Measurements from ENCODE around the gene BACE1.
"Not testable (repeated sequence)": the region's sequence is repeated elsewhere in the genome, so short reads cannot be mapped to it uniquely, and the experiment has no call there.

BACE1 gene

GRCh38 chr11:117273550-117274289 is 42.3 kb downstream of the BACE1 start:
- DNase-seq (ENCODE audit: low spot score), result no peak

DNA sequence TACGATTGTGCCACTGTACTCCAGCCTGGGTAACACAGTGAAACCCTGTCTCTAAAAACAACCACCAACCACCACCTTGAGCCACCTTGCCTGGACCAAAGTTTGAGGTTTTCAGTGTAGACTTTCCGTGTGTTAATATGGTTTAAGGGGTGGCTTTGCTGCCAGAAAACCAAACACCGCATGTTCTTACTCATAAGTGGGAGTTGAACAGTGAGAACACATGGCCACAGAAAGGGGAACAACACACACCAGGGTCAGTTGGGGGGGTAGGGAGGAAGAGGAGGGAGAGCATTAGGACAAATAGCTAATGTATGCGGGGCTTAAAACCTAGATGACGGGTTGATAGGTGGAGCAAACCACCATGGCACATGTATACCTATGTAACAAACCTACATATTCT is 43.9 kb downstream of the BACE1 start:
- not testable (repeated sequence) for DNase-seq (ENCODE audit: low spot score)

- DNase-seq (ENCODE audit: low spot score), result peak; percentile 56
Measured at GRCh38 chr11:117271208-117271607, 44.8 kb downstream of the BACE1 start.

GRCh38 chr11:117269856-117270255 is 46.2 kb downstream of the BACE1 start:
- DNase-seq (ENCODE audit: low spot score), result no peak

- no peak for DNase-seq (ENCODE audit: low spot score)
Measured at GRCh38 chr11:117265745-117266144, 50.3 kb downstream of the BACE1 start.

DNA sequence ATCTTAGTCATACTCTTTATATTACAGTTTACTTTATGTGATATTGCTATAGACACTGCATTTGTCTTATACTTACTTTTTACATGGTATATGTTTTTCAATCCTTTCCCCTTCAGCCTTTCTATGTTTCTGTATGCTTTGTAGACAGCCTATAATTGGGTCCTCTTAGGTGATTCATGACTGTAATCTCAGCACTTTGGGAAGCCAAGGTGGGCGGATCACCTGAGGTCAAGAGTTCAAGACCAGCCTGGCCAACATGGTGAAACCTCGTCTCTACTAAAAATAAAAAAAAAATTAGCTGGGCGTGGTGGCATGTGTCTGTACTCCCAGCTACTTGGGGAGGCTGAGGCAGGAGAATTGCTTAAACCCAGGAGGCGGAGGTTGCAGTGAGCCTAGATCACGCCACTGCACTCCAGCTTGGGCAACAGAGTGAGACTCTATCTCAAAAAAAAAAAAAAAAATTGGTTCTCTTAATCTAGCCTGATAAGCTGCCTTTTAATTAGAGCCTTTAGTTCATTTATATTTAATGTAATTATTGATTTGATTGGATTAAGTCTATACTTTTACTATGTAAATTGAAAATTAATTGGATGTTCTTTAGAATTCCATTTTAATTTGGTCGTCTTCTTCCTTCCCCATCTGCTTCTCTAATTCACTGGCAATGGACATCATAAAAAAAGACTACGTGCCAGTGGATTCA is 51.3 kb downstream of the BACE1 start:
- DNase-seq (ENCODE audit: low spot score), result not testable (repeated sequence)

DNA sequence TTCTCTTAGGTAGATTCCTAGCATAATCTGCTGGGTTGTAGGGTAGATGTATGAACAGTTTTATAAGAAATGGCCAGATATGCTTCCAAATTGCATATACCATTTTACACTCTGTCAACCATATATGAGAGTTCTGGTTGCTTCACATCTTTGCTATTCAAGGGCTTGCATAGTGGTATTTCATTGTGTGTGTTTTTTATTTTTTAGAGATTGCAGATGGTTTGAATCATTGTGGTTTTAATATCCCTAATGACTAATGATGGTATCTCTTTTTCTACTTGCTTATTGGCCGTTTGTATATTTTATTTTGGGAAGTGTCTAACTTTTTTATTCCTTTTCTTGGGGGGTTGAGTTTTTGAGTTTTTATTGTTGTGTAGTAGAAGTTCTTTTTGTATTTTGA is 56.6 kb downstream of the BACE1 start:
- no peak for DNase-seq (ENCODE audit: low spot score)

GRCh38 chr11:117258576-117258975 is 57.5 kb downstream of the BACE1 start:
- DNase-seq (ENCODE audit: low spot score), result no peak

GRCh38 chr11:117256573-117256972 is 59.5 kb downstream of the BACE1 start:
- no peak for DNase-seq (ENCODE audit: low spot score)

DNA sequence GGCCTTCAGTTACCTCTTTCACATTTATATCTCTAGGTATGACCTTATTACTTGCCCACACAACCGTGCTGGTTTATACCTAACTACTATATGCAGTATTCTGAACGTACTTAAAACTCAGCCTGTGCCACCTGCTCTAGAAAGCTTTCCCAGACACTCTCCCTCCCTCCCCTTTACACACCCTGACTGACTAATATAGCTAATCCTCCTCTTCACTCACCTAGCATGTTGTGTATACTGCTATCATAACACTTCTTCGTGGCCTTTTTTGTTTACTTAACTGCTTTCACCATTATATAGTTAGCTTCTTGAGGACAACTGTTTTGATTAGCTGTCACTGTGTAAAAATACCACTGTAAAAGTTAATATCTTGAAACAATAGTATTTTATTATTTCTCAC is 60.1 kb downstream of the BACE1 start:
- DNase-seq (ENCODE audit: low spot score), result no peak

GRCh38 chr11:117251506-117251905 is 64.5 kb downstream of the BACE1 start:
- DNase-seq (ENCODE audit: low spot score), result no peak

GRCh38 chr11:117249571-117249970 is 66.5 kb downstream of the BACE1 start:
- no peak for DNase-seq (ENCODE audit: low spot score)

DNA sequence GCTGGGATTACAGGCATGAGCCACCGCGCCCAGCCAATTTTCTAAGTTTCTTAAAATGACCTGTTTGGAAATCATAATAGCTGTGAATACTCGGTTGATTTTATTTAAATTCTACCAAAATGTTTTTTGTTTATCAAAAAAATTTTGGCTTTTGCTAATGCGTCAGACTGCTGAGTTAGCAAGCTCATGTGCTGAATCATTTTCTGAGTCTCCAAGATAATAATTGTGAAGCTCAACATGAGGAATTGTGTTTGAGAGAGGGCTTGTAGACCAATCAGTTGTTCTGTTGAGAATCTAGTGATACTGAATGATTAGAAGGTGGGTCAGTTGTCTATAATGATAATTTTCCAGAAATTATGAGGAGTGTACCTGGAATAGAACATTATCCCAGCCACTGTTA is 67.7 kb downstream of the BACE1 start:
- no peak for DNase-seq (ENCODE audit: low spot score)

- peak; percentile 55 for DNase-seq (ENCODE audit: low spot score)
Measured at GRCh38 chr11:117239295-117239694, 76.8 kb downstream of the BACE1 start.

- no peak for DNase-seq (ENCODE audit: low spot score)
Measured at GRCh38 chr11:117238221-117238620, 77.8 kb downstream of the BACE1 start.

All from COLO829 (cell line).